GM21447 (cell line): ENCODE results near the gene APLF.
"Not testable (repeated sequence)": the region's sequence is repeated elsewhere in the genome, so short reads cannot be mapped to it uniquely, and the experiment has no call there.

ENCODE experiments used
- ATAC-seq: cut with Tn5 transposase; IDR thresholded peaks from one replicate; pipeline ENCODE4 v1.9.1; 2021; ENCODE audit not compliant: unreplicated experiment

Gene APLF

GRCh38 chr2:68570434-68570833 is 103.0 kb downstream of the APLF start:
- ATAC-seq: not testable (repeated sequence)

GRCh38 chr2:68574202-68574791 is 106.9 kb downstream of the APLF start:
- no peak for ATAC-seq

- no peak for ATAC-seq
Measured at GRCh38 chr2:68577183-68577582, 109.8 kb downstream of the APLF start.

- no peak for ATAC-seq
Measured at GRCh38 chr2:68579689-68580088, 112.3 kb downstream of the APLF start.

GRCh38 chr2:68588589-68588988 is 121.2 kb downstream of the APLF start:
- ATAC-seq: no peak

- ATAC-seq: no peak
Measured at GRCh38 chr2:68589963-68590362, 122.6 kb downstream of the APLF start.

- ATAC-seq: no peak
Measured at GRCh38 chr2:68590702-68591101, 123.3 kb downstream of the APLF start.

- ATAC-seq: no peak
Measured at GRCh38 chr2:68591225-68591624, 123.8 kb downstream of the APLF start.

GRCh38 chr2:68594041-68594440 is 126.7 kb downstream of the APLF start:
- ATAC-seq: no peak

- ATAC-seq: no peak
Measured at GRCh38 chr2:68594674-68595492, 127.5 kb downstream of the APLF start.

- not testable (repeated sequence) for ATAC-seq
Measured at GRCh38 chr2:68595493-68595785, 128.1 kb downstream of the APLF start.

GRCh38 chr2:68600495-68600894 is 133.1 kb downstream of the APLF start:
- ATAC-seq: not testable (repeated sequence)

GRCh38 chr2:68603059-68603458 is 135.7 kb downstream of the APLF start:
- ATAC-seq: no peak

GRCh38 chr2:68604077-68604476 is 136.7 kb downstream of the APLF start:
- ATAC-seq: no peak

- ATAC-seq: no peak
Measured at GRCh38 chr2:68605939-68606338, 138.6 kb downstream of the APLF start.

- no peak for ATAC-seq
Measured at GRCh38 chr2:68606759-68607158, 139.4 kb downstream of the APLF start.

- ATAC-seq: no peak
Measured at GRCh38 chr2:68607837-68608236, 140.5 kb downstream of the APLF start.

- ATAC-seq: no peak
Measured at GRCh38 chr2:68612765-68613519, 145.6 kb downstream of the APLF start.

- ATAC-seq: no peak
Measured at GRCh38 chr2:68620772-68621171, 153.4 kb downstream of the APLF start.

GRCh38 chr2:68623820-68624219 is 156.4 kb downstream of the APLF start:
- no peak for ATAC-seq

- no peak for ATAC-seq
Measured at GRCh38 chr2:68627615-68628014, 160.2 kb downstream of the APLF start.
